ENCODE results near the gene SPOCK2. TPM values are rescaled to one million over a fixed set of nuclear protein-coding genes. Genes with fewer than 3 reads are reported as not detected.

The SPOCK2 gene
- total RNA-seq, 4 donors from 2014 or later = 2.6 to 8.1 (median 5.0) TPM

- no peak for DNase-seq
- 93 to 98% methylated on average over 2 of the region's 2 CpGs for WGBS, 2 donors
- TF ChIP-seq POLR2A (IDR thresholded peaks at IDR 0.05) (no peak), CTCF (IDR thresholded peaks at IDR 0.05) (no peak)
- intact Hi-C loops (cut with DNase I) = no loop called here
- Histone ChIP-seq H3K4me3 (no peak overlapping the region), H3K27me3 (peaks cover 4 to 14% (median 9%) of the 10 kb centered on the region in 4 donors), H3K4me1 (peaks cover 8 to 11% (median 9%) of the 10 kb centered on the region in 3 donors), H3K9me3 (no peaks in the 10 kb centered on the region), H3K36me3 (peaks cover 0 to 48% (median 3%) of the 10 kb centered on the region in 3 donors), H3K27ac (no peak overlapping the region)
Measured at GRCh38 chr10:72092987-72093386, 4.6 kb upstream of the SPOCK2 start.

- intact Hi-C loops (cut with DNase I) = no loop called here
- H3K4me3 ChIP-seq = no peak overlapping the region
- WGBS, 2 donors = 92 to 94% methylated on average over 8 of the region's 8 CpGs
- TF ChIP-seq CTCF (IDR thresholded peaks at IDR 0.05) (no peak), POLR2A (IDR thresholded peaks at IDR 0.05) (no peak)
- DNase-seq = no peak
- H3K9me3 ChIP-seq = no peaks in the 10 kb centered on the region
- peaks cover 10 to 20% (median 15%) of the 10 kb centered on the region in 4 donors for H3K27me3 ChIP-seq
- peaks cover 15 to 18% (median 16%) of the 10 kb centered on the region in 3 donors for H3K4me1 ChIP-seq
- H3K27ac ChIP-seq = no peak overlapping the region
- H3K36me3 ChIP-seq = peaks cover 0 to 44% (median 3%) of the 10 kb centered on the region in 3 donors
Measured at GRCh38 chr10:72092171-72092924, 4.0 kb upstream of the SPOCK2 start.

GRCh38 chr10:72090326-72090725, 2.0 kb upstream of the SPOCK2 start:
- peaks cover 11 to 37% (median 18%) of the 10 kb centered on the region in 4 donors for H3K27me3 ChIP-seq
- no peak overlapping the region for H3K4me3 ChIP-seq
- no peaks in the 10 kb centered on the region for H3K9me3 ChIP-seq
- intact Hi-C loops (cut with DNase I) = no loop called here
- 73 to 90% methylated on average over 3 of the region's 3 CpGs for WGBS, 2 donors
- no peak for DNase-seq
- H3K4me1 ChIP-seq = peaks cover 18 to 35% (median 20%) of the 10 kb centered on the region in 3 donors
- H3K27ac ChIP-seq = no peak overlapping the region
- H3K36me3 ChIP-seq = peaks cover 0 to 24% (median 0%) of the 10 kb centered on the region in 3 donors
- TF ChIP-seq CTCF (IDR thresholded peaks at IDR 0.05) (no peak), POLR2A (IDR thresholded peaks at IDR 0.05) (no peak)

- Histone ChIP-seq H3K9me3 (no peaks in the 10 kb centered on the region), H3K27me3 (peaks cover 11 to 37% (median 18%) of the 10 kb centered on the region in 4 donors), H3K27ac (no peak overlapping the region), H3K36me3 (peaks cover 0 to 20% (median 0%) of the 10 kb centered on the region in 3 donors), H3K4me1 (peaks cover 18 to 35% (median 20%) of the 10 kb centered on the region in 3 donors), H3K4me3 (no peak overlapping the region)
- TF ChIP-seq CTCF (IDR thresholded peaks at IDR 0.05) = no peak
- TF ChIP-seq POLR2A (IDR thresholded peaks at IDR 0.05) = no peak
- no peak for DNase-seq
- intact Hi-C loops (cut with DNase I) = no loop called here
- 59 to 87% methylated on average over 6 of the region's 6 CpGs for WGBS, 2 donors
Measured at GRCh38 chr10:72089618-72090017, 1.3 kb upstream of the SPOCK2 start.

GRCh38 chr10:72088889-72089575, 681 bp upstream of the SPOCK2 start:
- TF ChIP-seq CTCF (IDR thresholded peaks at IDR 0.05) (no peak), POLR2A (IDR thresholded peaks at IDR 0.05) (no peak)
- peaks cover 0 to 14% (median 0%) of the 10 kb centered on the region in 3 donors for H3K36me3 ChIP-seq
- no peaks in the 10 kb centered on the region for H3K9me3 ChIP-seq
- DNase-seq = no peak
- peak overlapping the region; percentile 45 to 65 (median 54) for H3K27ac ChIP-seq
- intact Hi-C loops (cut with DNase I) = no loop called here
- 77 to 85% methylated on average over 7 to 9 of the region's 14 CpGs for WGBS, 2 donors
- peaks cover 11 to 37% (median 18%) of the 10 kb centered on the region in 4 donors for H3K27me3 ChIP-seq
- H3K4me1 ChIP-seq = peaks cover 18 to 35% (median 20%) of the 10 kb centered on the region in 3 donors
- H3K4me3 ChIP-seq = peak overlapping the region in 3 of 4 donors; percentile 47 to 65 (median 56)
